NCI-H2227 (cell line): ENCODE measurements around the gene PIWIL1.
A peak's percentile ranks its signal among the peaks of the same experiment; 100 is the strongest.

Source experiments
- DNase-seq: peaks from one replicate; lab custom pipeline; 2025; ENCODE audit not compliant: unreplicated experiment; lab: John Stamatoyannopoulos, UW

Gene PIWIL1

GRCh38 chr12:130337488-130338303 lies at the start of gene PIWIL1:
TSS of gene PIWIL1 (plus strand) at chr12:130337887. CDS start at chr12:130342592, 4,705 bp downstream.
- no peak for DNase-seq

- DNase-seq = no peak
Measured at GRCh38 chr12:130288206-130288605, 49.5 kb upstream of the PIWIL1 start.

DNA sequence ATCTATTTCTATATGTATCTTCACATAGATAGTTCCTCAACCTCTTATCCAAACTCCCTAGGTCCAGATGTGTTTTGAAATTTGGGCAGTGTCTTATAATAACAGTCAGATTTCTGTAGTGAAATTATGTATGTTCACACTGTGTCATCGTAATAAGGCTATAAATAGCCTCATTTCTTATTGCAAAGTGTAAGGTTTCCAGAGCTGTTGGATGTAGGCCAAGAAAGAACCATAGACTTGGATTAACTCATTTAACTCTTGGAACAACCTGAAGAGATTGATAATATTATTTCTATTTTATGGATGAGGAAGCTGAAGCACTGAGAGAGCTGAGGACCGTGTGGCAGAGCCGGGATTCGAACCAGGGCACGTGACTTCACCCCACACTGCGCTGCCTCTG lies 49.0 kb upstream of the PIWIL1 start:
- no peak for DNase-seq

- no peak for DNase-seq
Measured at GRCh38 chr12:130290114-130290513, 47.6 kb upstream of the PIWIL1 start.

DNA sequence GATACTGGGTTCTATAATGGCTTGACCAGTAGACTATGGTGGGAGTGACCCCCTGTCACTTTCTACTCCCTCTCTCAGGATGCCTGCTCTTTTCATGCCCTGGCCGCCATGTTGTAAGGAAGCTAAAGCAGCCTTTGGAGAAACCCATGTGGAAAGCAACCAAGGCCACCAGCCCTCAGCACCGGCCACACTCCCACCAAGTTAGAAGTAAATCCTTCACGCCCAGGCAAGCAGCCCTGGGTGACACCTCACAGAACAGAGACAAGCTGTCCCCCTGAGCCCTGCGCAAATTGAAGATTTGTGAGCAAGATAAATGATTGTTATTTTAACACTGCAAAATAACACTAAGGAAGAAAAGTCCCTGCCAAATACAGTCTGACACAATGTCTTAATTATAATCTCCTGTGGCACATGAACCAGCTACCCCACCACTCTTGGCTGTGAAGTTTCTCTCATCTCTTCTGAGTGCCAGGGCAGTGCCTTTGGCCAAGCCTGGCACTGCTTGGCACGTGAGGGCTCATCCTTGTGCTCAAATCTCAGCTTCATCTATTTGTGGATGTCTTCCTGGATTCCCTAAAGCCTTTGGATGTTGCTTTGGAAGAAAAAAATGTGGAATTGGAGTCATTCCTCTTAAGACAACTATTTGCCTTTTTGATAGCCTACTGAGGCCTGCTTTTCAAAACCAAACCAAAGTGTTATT lies 39.2 kb upstream of the PIWIL1 start:
- no peak for DNase-seq

DNA sequence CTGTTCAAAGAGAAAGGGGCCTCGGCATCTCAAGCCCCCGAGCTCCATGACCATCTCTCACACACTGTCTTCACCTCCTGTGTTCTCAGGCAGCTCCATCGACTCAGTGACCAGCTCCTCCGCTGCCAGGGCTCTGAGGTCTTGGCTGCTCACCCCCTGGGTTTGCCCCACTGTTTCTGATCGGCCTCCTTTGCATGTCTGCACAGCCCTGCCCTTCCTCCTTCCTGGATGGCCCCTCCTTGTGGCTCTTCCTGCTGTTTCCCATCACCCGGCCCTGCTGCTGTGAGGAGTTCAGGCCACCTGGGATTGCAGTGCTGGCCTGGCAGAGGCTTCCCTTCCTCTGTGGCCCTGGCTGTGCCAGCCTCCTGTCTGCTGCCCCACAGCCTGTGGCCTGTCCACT lies 38.1 kb upstream of the PIWIL1 start:
- no peak for DNase-seq

DNA sequence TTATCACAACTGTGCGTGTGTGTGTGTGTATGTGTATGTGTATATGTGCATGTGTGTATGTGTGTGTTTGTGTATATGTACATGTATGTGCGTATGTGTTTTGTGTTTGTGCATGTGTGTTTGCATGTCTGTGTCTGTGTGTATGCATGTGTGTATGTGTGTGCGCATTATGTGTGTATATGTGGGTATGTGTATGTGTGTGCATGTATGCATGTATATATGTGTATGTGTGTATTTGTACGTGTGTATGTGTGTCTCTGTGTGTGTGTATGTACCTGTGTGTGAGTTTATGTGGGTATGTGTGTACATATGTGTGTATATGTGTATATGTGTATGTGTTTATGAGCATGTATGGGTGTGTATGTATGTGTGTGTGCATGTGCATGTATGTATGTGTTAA lies 37.6 kb upstream of the PIWIL1 start:
- DNase-seq = no peak

DNA sequence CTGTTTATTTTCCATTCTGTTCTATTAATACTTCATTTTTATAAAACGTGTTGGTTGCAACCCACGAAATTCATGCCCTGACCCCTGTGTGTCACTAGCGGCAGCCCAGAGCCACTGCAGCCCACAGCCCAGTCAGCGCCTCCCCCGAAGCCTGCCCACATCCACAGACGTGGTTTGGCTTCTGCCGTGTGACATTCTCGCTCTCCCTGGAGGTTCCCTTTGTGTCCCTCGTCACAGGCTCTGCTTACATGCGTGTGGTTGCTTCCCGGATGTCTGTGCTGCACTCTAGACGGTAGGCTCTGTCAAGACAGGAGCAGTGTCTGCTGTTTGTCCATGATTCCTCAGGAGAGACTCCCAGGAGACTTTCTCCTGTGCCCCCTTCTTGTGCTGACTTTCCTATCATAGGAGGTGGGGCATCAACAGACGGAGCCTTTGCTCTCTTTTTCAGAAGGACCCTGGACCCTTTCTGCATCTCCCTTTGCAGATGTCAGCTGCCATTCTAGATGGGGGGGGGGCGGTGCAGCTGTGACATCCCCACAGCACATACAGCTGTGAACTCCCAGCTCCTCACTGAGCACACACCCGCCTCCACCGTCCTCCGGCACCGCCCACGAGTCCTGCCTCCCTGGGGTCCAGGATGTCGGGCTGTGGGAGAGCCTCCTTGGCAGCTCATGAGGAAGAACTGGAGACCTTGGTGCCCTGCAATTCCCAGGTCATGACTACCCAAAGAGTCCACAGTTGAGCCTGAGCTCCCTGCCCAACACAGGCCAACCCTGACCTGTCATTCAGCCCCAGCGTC lies 36.8 kb upstream of the PIWIL1 start:
- no peak for DNase-seq

DNA sequence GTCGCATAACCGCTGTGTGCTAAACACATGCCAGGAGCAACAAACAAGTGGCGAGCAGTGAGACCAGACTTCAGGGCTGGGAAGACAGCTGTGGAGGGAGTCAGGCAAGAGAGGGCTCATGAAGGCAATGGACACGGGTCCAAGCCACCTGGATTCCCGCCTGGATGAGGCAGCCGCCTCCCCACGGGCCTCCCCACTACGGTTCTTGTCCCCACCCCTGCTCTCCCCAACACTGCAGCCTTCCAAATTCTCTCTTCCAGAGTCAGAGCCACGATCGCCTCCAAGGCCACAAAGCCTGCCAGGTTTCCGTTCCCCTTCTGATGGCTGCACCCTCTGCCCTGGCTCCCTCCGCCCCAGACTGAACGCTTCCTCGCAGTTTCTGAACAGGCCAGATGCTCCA lies 36.1 kb upstream of the PIWIL1 start:
- no peak for DNase-seq

GRCh38 chr12:130303781-130304180 lies 33.9 kb upstream of the PIWIL1 start:
- no peak for DNase-seq

GRCh38 chr12:130307859-130308258 lies 29.8 kb upstream of the PIWIL1 start:
- no peak for DNase-seq

DNA sequence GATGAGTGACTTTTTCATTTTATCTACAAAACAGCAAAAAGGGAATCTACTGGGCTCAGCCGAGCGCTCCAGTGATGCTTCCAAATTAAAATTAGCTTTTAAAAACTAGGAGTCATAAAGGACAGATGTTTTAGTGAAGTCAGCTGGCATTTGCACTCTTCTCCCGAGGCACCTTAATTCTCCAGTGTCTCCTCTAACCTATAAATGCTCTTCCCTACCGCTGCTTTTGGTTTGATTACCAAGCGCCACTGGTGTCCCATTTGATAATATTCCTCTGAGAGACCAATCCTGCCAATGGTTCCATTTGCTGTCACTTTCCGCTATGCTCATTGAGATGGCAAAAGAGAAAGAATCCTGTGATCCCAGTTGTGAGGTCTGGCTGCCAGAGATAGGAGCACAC lies 29.3 kb upstream of the PIWIL1 start:
- no peak for DNase-seq

DNA sequence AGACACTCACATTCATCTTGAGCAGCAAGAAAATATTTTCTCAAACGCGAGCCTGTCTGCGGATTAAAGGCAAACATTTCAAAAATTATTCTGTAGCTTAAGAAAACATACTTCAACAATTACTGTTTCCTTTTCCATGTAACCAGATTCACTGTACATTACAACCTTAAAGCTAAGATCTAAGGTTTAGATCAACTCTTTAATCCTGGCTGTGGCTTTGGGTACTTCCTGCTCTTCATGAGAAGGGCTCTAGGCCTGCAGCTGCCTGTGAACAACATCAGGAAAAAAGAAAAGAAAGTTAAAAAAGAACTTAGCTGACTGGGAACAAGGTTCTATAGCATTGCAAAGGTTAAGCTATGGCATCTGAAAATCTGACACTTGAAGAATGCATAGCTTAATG lies 21.4 kb upstream of the PIWIL1 start:
- DNase-seq = no peak

DNA sequence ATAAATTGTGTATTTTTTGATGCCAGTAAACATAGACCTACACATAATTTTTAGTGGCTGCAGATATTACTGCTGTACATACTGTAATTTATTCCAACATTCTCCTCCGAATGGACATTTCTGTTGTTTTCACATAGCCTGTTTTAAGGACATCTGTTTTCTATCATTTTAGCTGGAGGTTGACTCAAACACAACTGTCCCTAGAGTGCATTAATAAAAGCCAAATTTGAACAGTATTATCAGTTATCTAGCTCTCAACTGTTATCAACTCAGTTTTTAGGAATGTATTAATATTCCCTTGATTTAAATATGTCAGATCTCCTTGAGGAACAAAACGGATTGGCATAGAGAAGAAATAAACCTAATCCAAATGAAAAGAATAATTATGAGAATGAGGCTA lies 17.2 kb upstream of the PIWIL1 start:
- DNase-seq = no peak

DNA sequence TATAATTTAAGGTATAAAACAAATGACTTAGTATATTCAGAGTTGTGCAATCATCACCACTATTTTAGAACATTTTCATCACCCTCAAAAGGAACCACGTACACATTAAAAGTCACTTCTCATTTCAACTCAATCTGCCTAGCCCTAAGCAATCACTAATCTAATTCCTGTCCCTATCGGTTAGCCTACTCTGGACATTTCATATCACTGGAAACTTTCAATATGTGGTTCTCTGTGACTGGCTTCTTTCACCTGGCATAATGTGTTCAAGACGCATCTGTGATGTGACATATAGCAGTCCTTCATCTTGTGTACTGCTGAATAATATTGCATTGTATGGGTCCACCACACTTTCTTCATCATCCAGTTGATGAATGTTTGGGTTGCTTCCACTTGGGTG lies 15.4 kb upstream of the PIWIL1 start:
- DNase-seq = no peak

- DNase-seq = no peak
Measured at GRCh38 chr12:130330685-130331084, 7.0 kb upstream of the PIWIL1 start.

- no peak for DNase-seq
Measured at GRCh38 chr12:130331146-130331545, 6.5 kb upstream of the PIWIL1 start.

- no peak for DNase-seq
Measured at GRCh38 chr12:130333341-130333740, 4.3 kb upstream of the PIWIL1 start.

GRCh38 chr12:130334399-130334798 lies 3.3 kb upstream of the PIWIL1 start:
- no peak for DNase-seq

GRCh38 chr12:130334937-130335336 lies 2.8 kb upstream of the PIWIL1 start:
- DNase-seq = no peak

- DNase-seq = peak; percentile 70
Measured at GRCh38 chr12:130335517-130336392, 1.9 kb upstream of the PIWIL1 start.
